NCI-H82 treated with DMSO at 0.1 percent for 48 hours (cell line): Measurements from ENCODE around the gene CYB561A3.

Source experiments
- DNase-seq: peaks from one replicate; lab custom pipeline; 2025; ENCODE audit not compliant: unreplicated experiment; lab: John Stamatoyannopoulos, UW

Gene CYB561A3

GRCh38 chr11:61329871-61330270, 31.8 kb downstream of the CYB561A3 start:
- no peak for DNase-seq

DNA sequence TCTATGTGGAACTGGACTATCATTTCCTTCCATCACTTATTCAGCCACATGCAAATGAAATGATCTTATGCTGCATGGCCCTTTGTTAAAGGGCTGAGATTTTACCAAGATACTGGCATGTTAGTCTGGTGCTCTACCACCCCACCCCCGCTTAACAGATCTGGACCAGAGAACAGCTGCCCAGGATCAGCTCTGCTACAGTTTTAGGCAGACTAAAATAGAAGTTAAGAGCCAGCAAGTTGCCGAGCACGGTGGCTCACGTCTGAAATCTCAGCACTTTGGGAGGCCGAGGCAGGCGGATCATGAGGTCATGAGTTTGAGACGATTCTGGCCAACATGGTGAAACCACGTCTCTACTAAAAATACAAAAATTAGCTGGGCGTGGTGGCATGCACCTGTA, 33.3 kb downstream of the CYB561A3 start:
- DNase-seq: no peak

DNA sequence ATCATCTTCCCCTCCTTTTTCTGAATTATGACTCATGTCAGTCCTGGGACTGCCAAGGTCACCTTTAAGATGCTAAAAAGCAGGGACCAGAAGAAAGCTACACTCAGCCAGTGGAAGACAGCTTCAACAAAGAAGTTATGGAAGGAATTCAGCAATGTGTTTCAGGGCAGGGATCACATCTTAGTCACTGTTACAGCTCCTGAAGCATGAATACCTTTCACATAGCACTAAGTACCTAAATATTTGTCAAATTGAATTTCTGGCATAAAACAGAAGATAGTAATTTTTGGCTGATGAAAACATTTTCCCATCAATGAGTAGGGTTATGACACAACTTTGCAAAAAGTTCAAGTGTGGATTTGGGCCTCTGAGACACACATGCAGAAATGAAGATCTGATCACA, 34.0 kb downstream of the CYB561A3 start:
- DNase-seq: no peak

DNA sequence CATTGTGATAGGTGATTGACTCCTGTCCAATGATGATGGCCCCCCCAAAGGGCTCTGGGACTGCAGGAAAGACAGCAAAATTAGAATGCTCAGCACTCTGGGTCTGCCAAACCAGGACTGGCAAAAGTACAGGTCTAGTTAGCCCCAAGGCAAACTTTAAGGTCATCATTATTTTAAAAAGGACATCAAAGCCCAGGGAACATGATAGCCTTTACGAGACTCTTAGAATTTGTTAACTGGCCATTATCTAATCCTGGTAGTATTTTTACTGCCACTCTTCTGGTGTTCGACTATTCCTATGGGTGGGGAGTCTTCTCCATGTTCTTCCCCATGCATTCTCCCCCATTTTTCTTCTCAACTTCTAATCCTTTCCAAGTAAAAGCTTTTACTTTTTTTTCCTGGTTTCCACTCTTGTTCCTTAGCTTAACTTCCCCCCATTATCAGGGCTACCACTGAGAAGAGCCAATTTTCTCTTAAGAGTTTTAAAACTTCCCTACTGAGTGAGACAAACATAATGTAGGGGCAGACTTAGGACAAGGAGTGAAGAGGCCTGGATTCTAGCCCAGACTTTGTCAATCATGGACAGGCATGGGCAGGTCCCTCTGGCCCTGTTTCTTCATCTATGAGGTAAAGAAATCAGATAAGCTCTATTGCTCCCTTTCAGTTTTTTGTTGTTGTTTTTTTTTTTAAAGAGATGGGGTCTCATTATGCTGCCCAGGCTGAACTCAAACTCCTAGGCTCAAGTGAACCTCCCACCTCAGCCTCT, 35.9 kb downstream of the CYB561A3 start:
- no peak for DNase-seq

- DNase-seq: no peak
These were observed 46.4 kb downstream of the CYB561A3 start for GRCh38 chr11:61315260-61315659.

DNA sequence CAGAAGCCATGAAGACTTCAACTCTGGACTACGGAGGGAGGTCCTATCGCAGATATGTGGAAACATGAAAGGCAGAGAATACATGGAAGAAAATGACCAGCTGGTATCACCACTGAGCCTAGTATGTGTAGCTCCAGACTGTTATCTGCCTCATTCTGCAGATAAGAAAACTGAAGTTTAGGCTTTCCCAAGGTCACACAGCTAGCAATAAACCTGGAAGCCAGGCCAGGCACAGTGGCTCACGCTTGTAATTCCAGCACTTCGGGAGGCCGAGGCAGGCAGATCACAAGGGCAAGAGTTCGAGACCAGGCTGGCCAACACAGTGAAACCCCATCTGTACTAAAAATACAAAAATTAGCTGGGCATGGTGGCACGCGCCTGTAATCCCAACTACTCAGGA, 50.9 kb downstream of the CYB561A3 start:
- DNase-seq: no peak

GRCh38 chr11:61309739-61310138, 51.9 kb downstream of the CYB561A3 start:
- DNase-seq: no peak

DNA sequence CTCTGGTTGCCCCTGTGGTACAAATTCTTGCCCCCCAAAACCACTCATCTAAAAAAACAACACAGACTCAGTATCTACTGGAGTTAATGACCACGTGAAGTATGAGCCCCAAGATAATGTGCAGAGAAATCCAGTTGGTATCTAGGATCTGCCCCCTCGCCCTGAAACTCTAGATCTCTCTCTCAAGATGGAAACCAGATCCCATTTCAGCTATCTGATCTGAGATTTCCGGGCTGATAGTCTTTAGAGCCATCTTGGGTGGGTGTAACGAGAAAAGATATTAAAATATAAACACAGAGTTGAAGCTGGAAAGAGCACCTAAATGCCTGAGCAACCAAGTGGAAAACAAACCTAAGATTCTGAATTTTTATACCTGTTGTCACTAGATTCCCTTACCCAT, 52.5 kb downstream of the CYB561A3 start:
- DNase-seq: no peak

- DNase-seq: no peak
These were observed 54.3 kb downstream of the CYB561A3 start for GRCh38 chr11:61307354-61307753.

DNA sequence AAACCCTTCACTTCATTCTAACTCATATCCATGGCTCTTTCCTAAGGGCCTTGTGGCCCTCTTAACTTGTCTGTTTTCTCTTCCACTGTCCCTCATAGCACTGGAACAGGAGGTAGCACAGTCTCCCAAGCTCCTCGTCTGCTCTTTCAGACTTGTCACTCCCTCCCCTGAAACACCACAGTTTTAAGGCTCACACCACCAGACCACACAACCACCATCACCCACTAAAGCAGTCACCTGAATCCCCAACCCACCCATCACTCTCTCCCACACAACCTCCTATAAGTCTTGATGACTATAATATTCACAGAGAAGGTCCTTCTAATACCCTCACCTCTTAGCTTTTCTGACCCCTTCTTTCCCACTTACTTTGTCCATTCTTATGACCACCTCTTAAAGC, 55.5 kb downstream of the CYB561A3 start:
- DNase-seq: no peak

GRCh38 chr11:61305417-61305816, 56.3 kb downstream of the CYB561A3 start:
- DNase-seq: no peak

GRCh38 chr11:61303725-61304124, 58.0 kb downstream of the CYB561A3 start:
- DNase-seq: no peak

- DNase-seq: no peak
These were observed 59.1 kb downstream of the CYB561A3 start for GRCh38 chr11:61302550-61302949.
